GDM1 (cell line): ENCODE measurements around the gene DNAJC19.
"Not testable (repeated sequence)": the region's sequence is repeated elsewhere in the genome, so short reads cannot be mapped to it uniquely, and the experiment has no call there.

ENCODE experiments used
- DNase-seq: peaks from one replicate; lab custom pipeline; 2025; lab: John Stamatoyannopoulos, UW

DNAJC19 gene

GRCh38 chr3:180989291-180990163 lies at the start of gene DNAJC19:
Gene DNAJC19, minus strand, starts transcription at chr3:180989736. Its CDS starts 134 bp downstream, at chr3:180989602.
- peak; percentile 90 for DNase-seq

- no peak for DNase-seq
These were observed 41.4 kb upstream of the DNAJC19 start for GRCh38 chr3:181030948-181031347.

- DNase-seq = no peak
These were observed 35.7 kb upstream of the DNAJC19 start for GRCh38 chr3:181025204-181025603.

- DNase-seq = no peak
These were observed 28.2 kb upstream of the DNAJC19 start for GRCh38 chr3:181017690-181018089.

- no peak for DNase-seq
These were observed 19.7 kb upstream of the DNAJC19 start for GRCh38 chr3:181009225-181009624.

GRCh38 chr3:181008796-181009195 lies 19.3 kb upstream of the DNAJC19 start:
- DNase-seq = no peak

- DNase-seq = no peak
These were observed 17.7 kb upstream of the DNAJC19 start for GRCh38 chr3:181007262-181007661.

- no peak for DNase-seq
These were observed 17.0 kb upstream of the DNAJC19 start for GRCh38 chr3:181006541-181006940.

GRCh38 chr3:181003469-181003868 lies 13.9 kb upstream of the DNAJC19 start:
- not testable (repeated sequence) for DNase-seq

- not testable (repeated sequence) for DNase-seq
These were observed 12.8 kb upstream of the DNAJC19 start for GRCh38 chr3:181002331-181002730.

GRCh38 chr3:180996415-180996932 lies 6.9 kb upstream of the DNAJC19 start:
- DNase-seq = no peak

- DNase-seq = no peak
These were observed 969 bp upstream of the DNAJC19 start for GRCh38 chr3:180990505-180990904.

GRCh38 chr3:180987344-180987743 lies 2.2 kb downstream of the DNAJC19 start:
- no peak for DNase-seq

GRCh38 chr3:180986366-180986765 lies 3.2 kb downstream of the DNAJC19 start:
- not testable (repeated sequence) for DNase-seq

- DNase-seq = no peak
These were observed 6.4 kb downstream of the DNAJC19 start for GRCh38 chr3:180983136-180983535.

- no peak for DNase-seq
These were observed 7.6 kb downstream of the DNAJC19 start for GRCh38 chr3:180981912-180982311.

GRCh38 chr3:180980611-180981010 lies 8.9 kb downstream of the DNAJC19 start:
- DNase-seq = no peak

- DNase-seq = no peak
These were observed 9.6 kb downstream of the DNAJC19 start for GRCh38 chr3:180979961-180980360.

- no peak for DNase-seq
These were observed 12.0 kb downstream of the DNAJC19 start for GRCh38 chr3:180977498-180977897.

GRCh38 chr3:180974286-180974685 lies 15.2 kb downstream of the DNAJC19 start:
- no peak for DNase-seq

- DNase-seq = no peak
These were observed 16.0 kb downstream of the DNAJC19 start for GRCh38 chr3:180973543-180973942.

- DNase-seq = no peak
These were observed 18.6 kb downstream of the DNAJC19 start for GRCh38 chr3:180970931-180971330.

- no peak for DNase-seq
These were observed 27.0 kb downstream of the DNAJC19 start for GRCh38 chr3:180962530-180962929.

- no peak for DNase-seq
These were observed 28.0 kb downstream of the DNAJC19 start for GRCh38 chr3:180961552-180961951.
